ENCODE results near the gene KIAA0232.
"Not testable (repeated sequence)": the region's sequence is repeated elsewhere in the genome, so short reads cannot be mapped to it uniquely, and the experiment has no call there.

KIAA0232 gene

GRCh38 chr4:6888506-6889071, 106.1 kb downstream of the KIAA0232 start:
- FAIRE-seq = no peak

- FAIRE-seq = no peak
These were observed 106.7 kb downstream of the KIAA0232 start for GRCh38 chr4:6889101-6889735.

GRCh38 chr4:6889736-6890324, 107.3 kb downstream of the KIAA0232 start:
- no peak for FAIRE-seq

DNA sequence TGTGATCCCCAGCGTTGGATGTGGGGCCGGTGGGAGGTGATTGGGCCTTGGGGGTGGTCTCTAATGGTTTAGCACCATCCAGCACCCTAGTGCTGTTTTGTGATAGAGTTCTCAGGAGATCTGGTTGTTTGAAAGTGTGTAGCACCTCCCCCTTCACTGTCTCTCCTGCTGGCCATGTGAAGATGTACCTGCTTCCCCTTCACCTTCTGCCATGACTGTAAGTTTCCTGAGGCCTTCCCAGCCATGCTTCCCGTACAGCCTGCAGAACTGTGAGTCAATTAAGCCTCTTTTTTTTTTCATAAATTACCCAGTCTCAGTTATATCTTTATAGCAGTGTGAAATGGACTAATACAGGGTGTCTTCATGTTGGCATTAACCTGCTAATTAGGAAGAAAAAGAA, 107.8 kb downstream of the KIAA0232 start:
- no peak for FAIRE-seq

GRCh38 chr4:6890971-6891370, 108.4 kb downstream of the KIAA0232 start:
- FAIRE-seq = not testable (repeated sequence)

DNA sequence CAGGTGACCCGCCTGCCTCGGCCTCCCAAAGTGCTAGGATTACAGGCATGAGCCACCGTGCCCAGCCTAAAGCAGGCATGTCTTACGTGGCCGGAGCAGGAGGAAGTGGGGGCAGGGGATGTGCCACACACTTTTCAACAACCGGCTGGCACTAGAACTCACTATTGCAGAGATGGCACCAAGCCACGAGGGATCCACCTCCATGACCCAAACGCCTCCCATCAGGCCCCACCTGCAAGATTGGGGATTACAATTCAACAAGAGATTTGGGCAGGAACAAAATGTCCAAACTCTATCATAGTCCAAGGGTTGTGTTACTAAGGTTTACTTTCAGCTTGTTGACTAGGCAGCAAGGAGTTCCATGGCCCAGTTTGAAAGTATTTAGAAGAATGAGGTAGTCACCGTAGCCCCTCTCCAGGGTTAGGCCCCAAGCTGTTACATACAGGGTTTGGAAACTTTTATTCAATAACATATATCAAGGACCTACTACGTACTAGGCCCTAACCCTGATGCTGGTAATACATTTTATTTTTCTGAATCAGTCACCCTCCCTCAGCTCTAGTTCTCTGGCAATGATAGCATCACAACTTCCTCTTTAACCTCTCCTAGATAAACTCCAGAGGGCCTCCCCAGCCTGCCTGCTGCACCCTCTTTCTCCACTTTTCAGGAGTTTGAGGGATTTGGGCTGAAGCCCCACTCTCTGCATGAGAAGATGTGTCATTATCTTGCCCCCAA, 109.1 kb downstream of the KIAA0232 start:
- no peak for FAIRE-seq

- no peak for FAIRE-seq
These were observed 109.8 kb downstream of the KIAA0232 start for GRCh38 chr4:6892190-6892908.

DNA sequence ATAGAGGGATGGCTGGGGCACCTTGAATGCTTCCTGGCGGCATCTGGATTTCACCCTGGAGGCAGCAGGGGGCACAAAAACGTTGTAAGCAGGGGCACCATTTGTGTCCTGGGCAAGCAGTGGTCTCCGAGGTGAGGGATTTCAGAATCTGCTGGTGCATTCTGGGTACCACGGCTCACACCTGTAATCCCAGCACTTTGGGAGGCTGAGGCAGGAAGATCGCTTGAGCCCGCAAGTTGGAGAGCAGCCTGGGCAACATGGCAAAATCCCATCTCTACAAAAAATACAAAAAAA, 110.3 kb downstream of the KIAA0232 start:
- FAIRE-seq = no peak

GRCh38 chr4:6893449-6894085, 111.0 kb downstream of the KIAA0232 start:
- no peak for FAIRE-seq

- no peak for FAIRE-seq
These were observed 111.6 kb downstream of the KIAA0232 start for GRCh38 chr4:6894086-6894478.

DNA sequence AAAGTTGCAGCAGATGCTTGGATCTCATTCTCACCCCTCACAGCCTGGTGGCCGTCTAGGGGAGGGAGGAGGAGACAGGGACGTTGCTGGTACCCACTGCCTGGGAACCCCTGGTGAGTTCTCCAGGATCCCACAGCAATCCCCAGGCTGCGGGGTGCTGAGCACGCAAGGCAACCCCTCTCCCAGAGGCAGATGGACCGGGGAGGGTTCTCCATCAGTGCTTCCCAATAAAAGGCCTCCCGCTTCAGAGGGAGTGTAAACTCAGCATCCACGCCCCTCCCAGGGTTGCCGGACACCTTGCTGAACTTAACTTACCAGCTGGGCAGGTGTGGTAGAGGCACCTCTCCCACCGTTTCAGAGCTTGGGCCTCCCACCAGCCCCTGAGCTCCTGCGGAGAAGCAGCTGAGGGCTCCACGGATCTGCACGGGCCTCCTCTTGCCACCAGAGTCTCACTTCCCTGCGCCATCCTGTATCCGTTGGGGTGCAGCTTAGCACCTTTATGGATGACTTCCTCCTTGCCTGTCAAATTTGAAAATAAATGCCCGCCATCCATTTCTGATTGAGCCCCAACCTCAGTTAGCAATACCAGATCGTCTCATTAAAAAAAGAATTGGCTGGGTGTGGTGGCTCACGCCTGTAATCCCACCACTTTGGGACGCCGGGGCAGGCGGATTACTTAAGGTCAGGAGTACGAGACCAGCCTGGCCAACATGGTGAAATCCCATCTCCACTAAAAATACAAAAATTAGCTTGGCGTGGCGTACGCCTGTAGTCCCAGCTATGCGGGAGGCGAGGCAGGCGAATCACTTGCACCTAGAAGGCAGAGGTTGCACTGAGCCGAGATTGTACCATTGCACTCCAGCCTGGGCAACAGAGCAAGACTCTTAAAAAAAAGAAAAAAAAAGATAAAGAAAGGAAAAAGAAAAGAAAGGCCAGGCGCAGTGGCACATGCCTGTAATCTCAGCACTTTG, 112.3 kb downstream of the KIAA0232 start:
- FAIRE-seq = no peak

DNA sequence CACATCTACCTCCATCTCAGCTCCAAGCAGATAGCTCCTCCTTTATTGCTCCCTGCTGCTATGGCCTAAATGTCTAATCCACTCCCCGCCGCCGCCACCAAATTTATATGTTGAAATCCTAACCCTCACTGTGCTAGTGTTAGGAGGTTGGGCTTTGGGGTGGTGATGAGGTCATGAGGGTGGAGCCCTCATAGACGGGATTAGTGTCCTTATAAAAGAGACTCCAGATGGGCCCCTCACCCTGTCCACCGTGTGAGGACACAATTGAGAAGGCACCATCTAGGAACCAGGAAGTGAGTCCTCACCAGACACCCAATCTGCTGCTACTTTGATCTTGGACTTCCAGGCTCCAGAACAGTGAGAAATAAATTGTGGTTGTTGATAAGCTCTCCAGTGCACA, 113.5 kb downstream of the KIAA0232 start:
- no peak for FAIRE-seq

- FAIRE-seq = no peak
These were observed 116.2 kb downstream of the KIAA0232 start for GRCh38 chr4:6898763-6899162.

DNA sequence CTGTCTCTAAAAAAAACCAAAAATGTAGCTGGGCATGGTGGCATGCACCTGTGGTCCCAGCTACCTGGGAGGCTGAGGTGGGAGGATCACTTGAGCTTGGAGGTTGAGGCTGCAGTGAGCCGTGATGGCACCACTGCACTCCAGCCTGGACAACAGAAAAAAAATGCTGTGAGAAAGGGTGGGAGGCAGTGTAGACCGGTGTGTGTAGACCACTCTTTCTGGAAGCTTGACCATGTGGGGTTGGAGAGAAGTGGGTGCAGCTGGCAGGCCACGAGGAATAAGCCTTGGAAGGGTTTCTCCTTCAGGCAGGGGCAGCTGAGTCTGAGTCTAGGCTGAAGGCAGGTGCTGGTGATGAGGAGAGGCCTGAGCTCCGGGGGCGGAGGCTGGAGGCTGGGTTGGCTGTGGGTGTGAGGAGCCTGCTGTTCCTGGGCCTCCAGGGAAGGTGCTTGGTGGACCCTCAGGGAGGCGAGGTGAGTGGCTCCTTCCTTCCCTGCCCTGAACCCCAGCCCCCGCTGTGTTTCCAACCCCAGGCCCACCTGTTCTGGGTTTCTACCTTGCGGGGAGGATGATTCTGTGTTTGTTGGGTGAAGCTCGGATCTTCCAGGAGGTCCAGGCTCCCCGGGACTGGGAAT, 117.8 kb downstream of the KIAA0232 start:
- no peak for FAIRE-seq

DNA sequence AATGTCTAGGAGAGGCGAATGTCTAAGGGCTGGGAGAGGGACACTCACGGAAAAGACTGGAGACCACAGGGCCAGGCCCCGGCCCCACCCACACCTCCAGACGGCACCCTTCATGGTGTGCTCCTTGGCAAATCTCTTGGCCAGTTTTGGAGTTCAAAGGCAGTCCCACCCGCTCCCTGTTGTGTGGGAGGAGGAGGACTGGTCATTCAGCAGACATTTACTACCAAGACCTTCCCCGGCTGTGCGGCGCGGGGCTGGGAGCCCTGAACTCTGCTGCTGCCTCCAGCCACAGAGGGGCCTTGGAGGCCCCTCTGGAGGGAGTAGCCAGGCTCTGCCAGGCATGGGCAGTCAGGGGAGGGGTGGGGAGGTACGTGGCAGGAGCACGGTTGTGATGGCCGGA, 118.4 kb downstream of the KIAA0232 start:
- no peak for FAIRE-seq

GRCh38 chr4:6901669-6902317, 119.3 kb downstream of the KIAA0232 start:
- FAIRE-seq = no peak

DNA sequence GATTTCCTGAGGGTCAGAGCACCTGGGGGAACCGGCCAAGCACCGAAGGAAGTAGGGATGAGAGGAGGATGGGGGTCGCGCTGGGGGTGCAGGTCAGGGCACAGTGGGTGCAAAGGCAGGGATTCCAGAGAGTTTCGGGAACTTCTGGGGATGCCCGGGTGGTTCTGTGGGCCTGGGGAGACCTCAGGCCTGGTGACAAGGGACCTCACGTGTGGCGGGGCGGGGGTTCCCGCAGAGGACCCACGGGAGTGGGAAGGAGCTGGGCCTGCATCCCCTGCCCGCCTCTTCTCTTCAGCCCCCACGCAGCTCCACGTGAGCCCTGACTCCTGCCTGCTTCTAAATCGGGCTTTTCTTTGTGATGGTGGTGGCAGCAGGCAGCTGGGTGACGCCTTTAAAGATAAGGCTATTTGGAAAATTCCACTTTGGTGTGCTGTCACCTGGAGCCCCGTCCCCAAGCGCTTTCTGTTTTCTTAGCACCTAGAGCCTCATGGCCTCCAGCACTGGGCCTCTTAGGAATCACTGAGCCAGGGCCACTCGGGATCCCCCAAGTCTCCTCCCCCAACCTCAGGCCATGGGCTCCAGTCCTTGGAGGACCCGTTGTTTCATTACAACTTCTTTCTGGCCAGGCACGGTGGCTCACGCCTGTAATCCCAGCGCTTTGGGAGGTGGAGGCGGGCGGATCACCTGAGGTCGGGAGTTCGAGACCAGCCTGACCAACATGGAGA, 120.0 kb downstream of the KIAA0232 start:
- no peak for FAIRE-seq

DNA sequence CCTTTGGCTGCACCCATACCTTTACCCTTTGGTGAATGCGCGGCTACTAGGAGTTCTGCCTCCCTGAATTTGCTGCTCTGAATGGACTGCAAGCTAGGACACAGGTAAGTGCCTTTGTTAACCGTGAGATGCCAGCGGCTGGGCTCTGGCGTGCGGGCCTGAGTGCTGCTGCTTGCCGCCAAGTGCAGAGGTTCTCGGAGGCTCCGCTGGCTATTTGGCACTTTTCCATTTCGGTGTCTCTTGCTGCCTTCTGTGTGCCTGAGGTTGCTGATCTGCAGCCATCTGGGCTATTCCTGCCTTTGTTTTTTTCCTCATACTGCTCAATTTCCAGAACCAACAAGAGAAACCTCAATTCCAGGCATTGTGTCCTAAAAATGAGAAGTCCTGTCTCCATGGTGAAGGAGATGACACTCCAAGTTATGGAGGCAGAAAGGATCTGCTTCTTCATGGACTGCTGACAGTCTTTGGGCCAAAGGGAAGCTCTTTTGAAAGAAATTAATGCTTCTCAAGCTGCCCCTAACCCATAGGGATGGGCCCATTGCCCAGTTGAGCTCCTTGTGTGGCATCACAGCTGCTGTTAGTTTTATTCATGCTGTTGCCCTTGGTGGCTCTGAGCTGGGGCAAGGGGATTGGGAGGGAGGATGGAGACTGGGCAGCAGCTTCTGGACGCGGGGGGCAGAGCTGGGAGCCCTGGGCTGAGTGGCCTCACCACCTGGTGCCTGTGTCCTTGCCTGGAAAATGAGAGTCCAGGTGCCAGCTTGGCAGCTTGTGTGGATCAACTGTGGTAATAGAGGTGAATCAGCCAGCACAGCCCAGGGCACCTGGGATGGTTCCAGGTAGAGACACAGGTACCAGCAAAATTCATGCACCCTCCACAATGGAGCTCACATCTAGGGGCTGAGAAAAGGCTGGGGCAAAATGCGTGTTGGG, 123.3 kb downstream of the KIAA0232 start:
- FAIRE-seq = no peak

- not testable (repeated sequence) for FAIRE-seq
These were observed 124.0 kb downstream of the KIAA0232 start for GRCh38 chr4:6906486-6906885.

Measured in G401.6 (cell line).